Measurements from ENCODE around the gene FGD3. TPM values are rescaled to one million over a fixed set of nuclear protein-coding genes. Genes with fewer than 3 reads are reported as not detected.

The FGD3 gene
- total RNA-seq, 1 experiment from 2014 or later = not detected

- peak; percentile 63 for DNase-seq (ENCODE audit: low spot score)
These were observed 6.9 kb downstream of the FGD3 start for GRCh38 chr9:92954049-92954861.

- no peak for DNase-seq (ENCODE audit: low spot score)
These were observed 7.6 kb downstream of the FGD3 start for GRCh38 chr9:92954886-92955285.

- no peak for DNase-seq (ENCODE audit: low spot score)
These were observed 13.4 kb downstream of the FGD3 start for GRCh38 chr9:92960561-92961290.

GRCh38 chr9:92961627-92962302, 14.4 kb downstream of the FGD3 start:
- DNase-seq (ENCODE audit: low spot score) = no peak

GRCh38 chr9:92962303-92962649, 15.0 kb downstream of the FGD3 start:
- DNase-seq (ENCODE audit: low spot score) = no peak

- DNase-seq (ENCODE audit: low spot score) = no peak
These were observed 15.5 kb downstream of the FGD3 start for GRCh38 chr9:92962846-92963245.

GRCh38 chr9:92963831-92964606, 16.7 kb downstream of the FGD3 start:
- no peak for DNase-seq (ENCODE audit: low spot score)

GRCh38 chr9:92964607-92965060, 17.3 kb downstream of the FGD3 start:
- DNase-seq (ENCODE audit: low spot score) = no peak

GRCh38 chr9:92965061-92965758, 17.9 kb downstream of the FGD3 start:
- DNase-seq (ENCODE audit: low spot score) = no peak

GRCh38 chr9:92965759-92966517, 18.6 kb downstream of the FGD3 start:
- no peak for DNase-seq (ENCODE audit: low spot score)

- no peak for DNase-seq (ENCODE audit: low spot score)
These were observed 19.1 kb downstream of the FGD3 start for GRCh38 chr9:92966518-92966800.

- no peak for DNase-seq (ENCODE audit: low spot score)
These were observed 20.8 kb downstream of the FGD3 start for GRCh38 chr9:92968081-92968480.

GRCh38 chr9:92969516-92970466, 22.5 kb downstream of the FGD3 start:
- no peak for DNase-seq (ENCODE audit: low spot score)

- DNase-seq (ENCODE audit: low spot score) = peak; percentile 39
These were observed 23.2 kb downstream of the FGD3 start for GRCh38 chr9:92970467-92970923.

GRCh38 chr9:92971121-92971520, 23.8 kb downstream of the FGD3 start:
- no peak for DNase-seq (ENCODE audit: low spot score)

- DNase-seq (ENCODE audit: low spot score) = no peak
These were observed 24.5 kb downstream of the FGD3 start for GRCh38 chr9:92971776-92972175.

GRCh38 chr9:92973700-92974099, 26.4 kb downstream of the FGD3 start:
- no peak for DNase-seq (ENCODE audit: low spot score)

- DNase-seq (ENCODE audit: low spot score) = no peak
These were observed 26.9 kb downstream of the FGD3 start for GRCh38 chr9:92974161-92974661.
